Measurements from ENCODE around the gene APBA1. TPM values are rescaled to one million over a fixed set of nuclear protein-coding genes. Genes with fewer than 3 reads are reported as not detected.

Gene APBA1
- total RNA-seq, 1 experiment from 2014 or later = not detected

DNA sequence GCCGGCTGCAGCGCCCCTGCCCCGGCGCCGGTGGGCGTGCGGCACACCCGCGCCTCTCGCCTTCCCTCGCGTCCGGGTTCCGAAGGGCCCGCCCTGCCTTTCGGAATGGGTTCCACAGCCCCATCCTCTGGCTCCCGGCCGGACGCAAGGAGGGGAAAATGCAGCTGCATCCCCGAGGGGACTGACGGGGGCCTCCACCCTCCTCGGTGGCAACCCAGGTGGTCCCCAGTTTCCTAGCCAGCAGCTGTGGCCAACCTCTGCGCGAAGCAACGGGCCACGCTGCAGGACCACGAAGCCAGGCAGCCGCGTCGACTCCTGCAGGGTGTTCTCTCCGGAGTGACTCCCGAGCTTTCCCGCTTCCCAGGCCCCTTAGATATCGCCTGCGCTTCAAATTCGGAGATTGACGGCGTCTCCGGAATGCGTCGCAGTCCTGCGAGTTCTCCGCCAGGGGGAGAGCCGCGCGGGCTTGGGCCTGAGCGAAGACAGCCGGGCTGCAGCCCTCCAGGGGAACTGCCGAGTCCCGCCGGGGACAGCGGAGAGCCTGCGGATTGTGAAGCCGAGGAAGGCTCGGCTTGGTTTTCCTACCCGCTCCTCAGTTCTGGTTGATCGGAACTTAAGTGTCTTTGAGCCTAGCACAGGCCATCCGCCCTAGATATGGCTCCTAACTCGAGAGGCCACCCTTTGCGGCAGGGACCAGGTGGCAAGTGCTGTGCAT lies 582 bp upstream of the APBA1 start:
- Histone ChIP-seq H3K27me3 (ENCODE audit: low read length) (no peaks in the 10 kb centered on the region), H3K36me3 (ENCODE audit: insufficient read depth, low read length) (no peaks in the 10 kb centered on the region), H3K9me2 (replicated peaks; ENCODE audit: insufficient read depth, low read length) (no peaks in the 10 kb centered on the region), H3K4me3 (ENCODE audit: low read length) (no peak overlapping the region), H4K20me1 (ENCODE audit: insufficient read depth, low read depth, low read length) (no peaks in the 10 kb centered on the region), H2AFZ (ENCODE audit: low read length) (peak overlapping the region; percentile 67; the same call in 1 of the 2 replicates), H3K79me2 (ENCODE audit: low read length) (no peaks in the 10 kb centered on the region), H3K27ac (ENCODE audit: low read length) (no peak overlapping the region), H3K9me3 (ENCODE audit: low read length) (no peaks in the 10 kb centered on the region), H3K4me1 (ENCODE audit: low read length) (peaks cover 4% of the 10 kb centered on the region; the same call in 1 of the 2 replicates), H3K9ac (ENCODE audit: low read length) (peak overlapping the region; percentile 48; the same call in 1 of the 2 replicates), H3K4me2 (ENCODE audit: low read depth, low read length, poor library complexity, severe bottlenecking) (peak overlapping the region; percentile 45)
- DNase-seq = peak; percentile 73

DNA sequence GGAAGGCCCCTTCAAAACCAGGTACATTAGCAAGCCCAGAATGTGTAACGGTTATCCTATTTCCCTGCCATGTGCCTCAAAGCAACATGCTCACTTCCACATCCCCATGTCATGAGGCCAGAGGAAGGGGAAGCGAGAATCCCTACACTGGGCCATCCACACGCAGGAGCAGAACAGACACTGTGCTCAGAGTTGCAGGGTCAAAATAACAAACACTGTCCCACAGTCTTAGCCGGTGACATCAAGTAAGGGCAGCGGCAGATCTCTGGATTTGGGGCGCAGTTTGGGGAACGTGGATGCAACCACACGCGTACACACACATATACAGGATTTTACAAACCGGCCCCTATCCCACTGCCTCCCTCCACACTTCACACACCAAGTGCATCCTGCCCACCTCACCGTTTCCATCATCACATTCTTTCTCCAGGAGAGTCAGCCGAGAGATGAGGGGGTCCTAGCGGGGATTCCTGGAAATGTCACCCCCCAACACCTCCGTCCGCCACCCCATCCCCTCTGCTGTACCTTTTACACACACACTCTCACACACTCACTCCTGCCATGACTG lies 776 bp downstream of the APBA1 start:
- H3K4me1 ChIP-seq (ENCODE audit: low read length) = peaks cover 4% of the 10 kb centered on the region; the same call in 1 of the 2 replicates
- no peaks in the 10 kb centered on the region for H3K36me3 ChIP-seq (ENCODE audit: insufficient read depth, low read length)
- H3K9me2 ChIP-seq (replicated peaks; ENCODE audit: insufficient read depth, low read length) = no peaks in the 10 kb centered on the region
- no peaks in the 10 kb centered on the region for H4K20me1 ChIP-seq (ENCODE audit: insufficient read depth, low read depth, low read length)
- H2AFZ ChIP-seq (ENCODE audit: low read length) = no peak overlapping the region
- H3K27me3 ChIP-seq (ENCODE audit: low read length) = no peaks in the 10 kb centered on the region
- H3K79me2 ChIP-seq (ENCODE audit: low read length) = no peaks in the 10 kb centered on the region
- no peak overlapping the region for H3K4me3 ChIP-seq (ENCODE audit: low read length)
- H3K4me2 ChIP-seq (ENCODE audit: low read depth, low read length, poor library complexity, severe bottlenecking) = no peak overlapping the region
- DNase-seq = no peak
- H3K9ac ChIP-seq (ENCODE audit: low read length) = no peak overlapping the region
- H3K9me3 ChIP-seq (ENCODE audit: low read length) = no peaks in the 10 kb centered on the region
- H3K27ac ChIP-seq (ENCODE audit: low read length) = no peak overlapping the region

DNA sequence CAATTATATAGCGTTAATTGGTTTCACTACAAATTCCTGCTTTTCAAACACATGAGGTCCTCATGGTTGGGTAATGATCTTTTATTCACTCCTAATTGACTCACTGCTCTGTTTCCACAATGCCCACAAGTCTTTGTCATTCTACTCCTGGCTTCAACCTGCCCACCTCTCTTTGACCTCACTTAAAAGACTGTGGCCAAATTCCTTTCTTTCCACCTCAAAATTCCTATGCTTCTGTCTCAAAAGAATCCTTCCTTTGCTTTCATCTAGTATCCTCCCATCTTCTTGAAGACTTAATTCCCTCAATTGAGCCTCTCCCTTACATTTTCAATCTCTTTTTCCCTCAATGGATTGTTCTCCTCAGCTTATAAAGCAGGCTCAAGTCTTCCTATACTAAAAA lies 4.9 kb downstream of the APBA1 start:
- Histone ChIP-seq H2AFZ (ENCODE audit: low read length) (no peak overlapping the region), H3K27me3 (ENCODE audit: low read length) (no peaks in the 10 kb centered on the region; the same call in 1 of the 2 replicates), H3K9ac (ENCODE audit: low read length) (no peak overlapping the region), H3K27ac (ENCODE audit: low read length) (no peak overlapping the region), H3K4me1 (ENCODE audit: low read length) (no peaks in the 10 kb centered on the region), H3K4me3 (ENCODE audit: low read length) (no peak overlapping the region), H3K36me3 (ENCODE audit: insufficient read depth, low read length) (no peaks in the 10 kb centered on the region), H3K9me2 (replicated peaks; ENCODE audit: insufficient read depth, low read length) (no peaks in the 10 kb centered on the region), H3K9me3 (ENCODE audit: low read length) (no peaks in the 10 kb centered on the region), H3K4me2 (ENCODE audit: low read depth, low read length, poor library complexity, severe bottlenecking) (no peak overlapping the region), H4K20me1 (ENCODE audit: insufficient read depth, low read depth, low read length) (no peaks in the 10 kb centered on the region), H3K79me2 (ENCODE audit: low read length) (no peaks in the 10 kb centered on the region)
- no peak for DNase-seq

DNA sequence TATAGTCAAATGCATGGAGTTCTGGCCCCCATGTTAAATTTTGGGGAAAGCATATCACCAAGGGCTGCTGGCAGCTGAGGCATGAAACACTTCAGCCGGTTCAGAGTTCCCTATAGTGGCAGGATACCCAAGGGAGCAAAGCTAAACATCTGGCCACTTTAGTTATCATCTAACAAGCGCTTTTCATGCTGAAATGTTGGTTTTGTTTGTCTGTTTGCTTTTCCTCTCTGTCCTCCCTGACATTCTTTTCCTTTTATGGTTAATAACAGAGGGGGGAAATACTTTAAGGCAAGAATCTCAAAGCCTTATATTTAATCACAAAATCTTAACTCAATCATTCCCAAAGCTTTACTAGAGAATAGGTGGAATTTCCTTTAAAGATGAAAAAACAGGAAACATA lies 11.9 kb downstream of the APBA1 start:
- Histone ChIP-seq H3K4me2 (ENCODE audit: low read depth, low read length, poor library complexity, severe bottlenecking) (no peak overlapping the region), H3K36me3 (ENCODE audit: insufficient read depth, low read length) (no peaks in the 10 kb centered on the region), H3K9ac (ENCODE audit: low read length) (no peak overlapping the region), H3K27ac (ENCODE audit: low read length) (no peak overlapping the region), H3K9me3 (ENCODE audit: low read length) (no peaks in the 10 kb centered on the region), H3K79me2 (ENCODE audit: low read length) (no peaks in the 10 kb centered on the region), H3K9me2 (replicated peaks; ENCODE audit: insufficient read depth, low read length) (no peaks in the 10 kb centered on the region), H3K4me3 (ENCODE audit: low read length) (no peak overlapping the region), H2AFZ (ENCODE audit: low read length) (no peak overlapping the region), H3K4me1 (ENCODE audit: low read length) (no peaks in the 10 kb centered on the region), H4K20me1 (ENCODE audit: insufficient read depth, low read depth, low read length) (no peaks in the 10 kb centered on the region), H3K27me3 (ENCODE audit: low read length) (no peaks in the 10 kb centered on the region; the same call in 1 of the 2 replicates)
- no peak for DNase-seq

DNA sequence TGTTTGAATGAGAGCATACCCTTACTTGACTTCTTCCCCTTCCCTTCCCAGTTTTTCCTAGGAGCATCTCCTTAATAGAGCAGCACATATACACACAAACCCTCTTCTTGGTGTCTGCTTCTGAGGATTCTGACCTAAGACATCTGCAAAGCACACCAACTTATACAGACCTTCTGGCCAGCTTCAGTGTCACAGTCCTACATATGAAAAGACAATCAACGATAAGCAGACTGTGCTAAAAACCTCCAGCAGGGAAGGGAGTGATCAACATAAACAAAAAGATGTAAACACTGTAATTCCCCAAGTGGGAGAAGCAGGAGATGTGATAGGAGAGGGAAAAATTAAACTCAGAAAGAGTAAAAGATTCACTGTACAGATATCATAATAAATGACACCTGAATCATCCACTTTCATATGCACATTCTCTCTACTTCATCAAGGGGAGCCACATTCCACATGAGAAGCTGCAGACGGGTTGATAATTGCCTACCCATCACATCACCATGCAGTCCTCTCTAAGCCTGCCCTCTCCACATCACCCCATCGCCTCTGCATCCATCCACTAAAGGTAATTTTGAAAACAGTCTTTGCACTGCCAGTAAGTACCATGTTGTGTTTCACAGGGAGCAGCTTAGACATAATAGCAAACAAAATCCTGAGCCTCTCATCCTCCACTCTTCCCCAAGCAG lies 13.0 kb downstream of the APBA1 start:
- no peaks in the 10 kb centered on the region for H3K36me3 ChIP-seq (ENCODE audit: insufficient read depth, low read length)
- no peak overlapping the region for H3K4me3 ChIP-seq (ENCODE audit: low read length)
- H2AFZ ChIP-seq (ENCODE audit: low read length) = no peak overlapping the region
- H3K27ac ChIP-seq (ENCODE audit: low read length) = no peak overlapping the region
- no peak overlapping the region for H3K9ac ChIP-seq (ENCODE audit: low read length)
- no peak overlapping the region for H3K4me2 ChIP-seq (ENCODE audit: low read depth, low read length, poor library complexity, severe bottlenecking)
- DNase-seq = no peak
- no peaks in the 10 kb centered on the region for H3K79me2 ChIP-seq (ENCODE audit: low read length)
- no peaks in the 10 kb centered on the region for H3K4me1 ChIP-seq (ENCODE audit: low read length)
- H4K20me1 ChIP-seq (ENCODE audit: insufficient read depth, low read depth, low read length) = no peaks in the 10 kb centered on the region
- H3K9me3 ChIP-seq (ENCODE audit: low read length) = no peaks in the 10 kb centered on the region
- H3K27me3 ChIP-seq (ENCODE audit: low read length) = no peaks in the 10 kb centered on the region; the same call in 1 of the 2 replicates
- H3K9me2 ChIP-seq (replicated peaks; ENCODE audit: insufficient read depth, low read length) = no peaks in the 10 kb centered on the region

DNA sequence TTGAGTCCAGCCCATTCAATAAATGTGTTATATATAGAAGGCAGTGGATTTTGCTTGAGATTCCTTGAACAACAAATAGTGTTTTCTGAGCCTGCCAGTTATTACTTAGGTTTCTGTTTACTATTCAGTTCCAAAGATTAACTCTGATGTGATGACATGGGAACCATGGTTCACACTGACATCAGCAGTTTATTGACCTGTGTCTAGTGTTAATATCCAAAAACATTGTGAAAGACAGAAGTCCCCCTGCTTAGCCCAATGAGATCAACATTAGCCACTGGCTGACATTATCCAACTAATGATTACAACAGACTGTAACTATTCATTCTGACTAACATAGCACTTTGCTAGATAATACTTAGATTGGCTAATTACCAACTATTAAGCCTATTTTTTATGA lies 14.9 kb downstream of the APBA1 start:
- Histone ChIP-seq H4K20me1 (ENCODE audit: insufficient read depth, low read depth, low read length) (no peaks in the 10 kb centered on the region), H3K4me2 (ENCODE audit: low read depth, low read length, poor library complexity, severe bottlenecking) (no peak overlapping the region), H3K9me3 (ENCODE audit: low read length) (no peaks in the 10 kb centered on the region), H3K9ac (ENCODE audit: low read length) (no peak overlapping the region), H3K27me3 (ENCODE audit: low read length) (no peaks in the 10 kb centered on the region), H3K36me3 (ENCODE audit: insufficient read depth, low read length) (no peaks in the 10 kb centered on the region), H3K9me2 (replicated peaks; ENCODE audit: insufficient read depth, low read length) (no peaks in the 10 kb centered on the region), H2AFZ (ENCODE audit: low read length) (no peak overlapping the region), H3K27ac (ENCODE audit: low read length) (no peak overlapping the region), H3K79me2 (ENCODE audit: low read length) (no peaks in the 10 kb centered on the region), H3K4me1 (ENCODE audit: low read length) (no peaks in the 10 kb centered on the region), H3K4me3 (ENCODE audit: low read length) (no peak overlapping the region)
- DNase-seq = no peak

DNA sequence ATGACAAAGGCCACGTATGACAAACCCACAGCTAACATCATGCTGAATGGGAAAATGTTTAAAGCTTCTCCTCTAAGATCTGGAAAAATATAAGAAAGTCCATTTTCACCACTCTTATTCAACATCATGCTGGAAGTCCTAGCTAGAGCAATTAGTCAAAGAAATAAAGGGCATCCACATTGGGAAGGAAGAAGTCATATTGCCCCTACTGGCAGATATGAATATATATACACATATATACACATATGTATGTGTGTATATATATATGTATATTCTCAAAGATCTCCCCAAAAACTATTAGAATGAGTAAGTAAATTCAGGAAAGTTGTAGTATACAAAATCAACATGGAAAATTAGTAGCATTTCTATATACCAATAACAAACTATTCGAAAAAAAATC lies 17.1 kb downstream of the APBA1 start:
- Histone ChIP-seq H3K9ac (ENCODE audit: low read length) (no peak overlapping the region), H3K79me2 (ENCODE audit: low read length) (no peaks in the 10 kb centered on the region), H3K36me3 (ENCODE audit: insufficient read depth, low read length) (no peaks in the 10 kb centered on the region), H3K27ac (ENCODE audit: low read length) (no peak overlapping the region), H4K20me1 (ENCODE audit: insufficient read depth, low read depth, low read length) (no peaks in the 10 kb centered on the region), H3K4me3 (ENCODE audit: low read length) (no peak overlapping the region), H3K9me2 (replicated peaks; ENCODE audit: insufficient read depth, low read length) (no peaks in the 10 kb centered on the region), H3K9me3 (ENCODE audit: low read length) (no peaks in the 10 kb centered on the region), H3K4me1 (ENCODE audit: low read length) (no peaks in the 10 kb centered on the region), H2AFZ (ENCODE audit: low read length) (no peak overlapping the region), H3K27me3 (ENCODE audit: low read length) (no peaks in the 10 kb centered on the region), H3K4me2 (ENCODE audit: low read depth, low read length, poor library complexity, severe bottlenecking) (no peak overlapping the region)
- no peak for DNase-seq

DNA sequence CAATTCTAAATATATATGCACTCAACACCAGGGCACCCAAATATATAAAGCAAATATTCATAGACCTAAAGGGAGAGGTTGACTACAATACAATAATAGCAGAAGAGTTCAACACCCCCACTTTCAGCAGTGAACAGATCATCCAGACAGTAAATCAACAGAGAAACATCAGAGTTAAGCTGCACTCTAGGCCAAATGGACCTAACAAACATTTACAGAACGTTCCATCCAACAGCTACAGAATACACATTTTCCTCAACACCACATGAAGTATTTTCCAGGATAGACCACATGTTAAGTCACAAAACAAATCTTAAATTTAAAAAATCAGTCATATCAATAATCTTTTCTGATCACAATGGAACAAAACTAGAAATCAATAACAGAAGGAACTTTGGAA lies 18.9 kb downstream of the APBA1 start:
- DNase-seq = peak; percentile 2
- no peaks in the 10 kb centered on the region for H3K79me2 ChIP-seq (ENCODE audit: low read length)
- H3K4me3 ChIP-seq (ENCODE audit: low read length) = no peak overlapping the region
- no peak overlapping the region for H2AFZ ChIP-seq (ENCODE audit: low read length)
- no peaks in the 10 kb centered on the region for H3K9me2 ChIP-seq (replicated peaks; ENCODE audit: insufficient read depth, low read length)
- H3K36me3 ChIP-seq (ENCODE audit: insufficient read depth, low read length) = no peaks in the 10 kb centered on the region
- H4K20me1 ChIP-seq (ENCODE audit: insufficient read depth, low read depth, low read length) = no peaks in the 10 kb centered on the region
- no peaks in the 10 kb centered on the region for H3K4me1 ChIP-seq (ENCODE audit: low read length)
- no peaks in the 10 kb centered on the region for H3K27me3 ChIP-seq (ENCODE audit: low read length)
- H3K4me2 ChIP-seq (ENCODE audit: low read depth, low read length, poor library complexity, severe bottlenecking) = no peak overlapping the region
- H3K9me3 ChIP-seq (ENCODE audit: low read length) = no peaks in the 10 kb centered on the region
- no peak overlapping the region for H3K9ac ChIP-seq (ENCODE audit: low read length)
- H3K27ac ChIP-seq (ENCODE audit: low read length) = no peak overlapping the region

Data from Karpas-422 (cell line).